WTC11 (cell line): Measurements from ENCODE around the gene C5orf63.

Experiments used
- NR2C2 ChIP-seq: sonication (generic); formaldehyde crosslinking; IDR thresholded peaks from 2 replicates; pipeline ENCODE4 v1.8.0; 2022; ENCODE audit warnings: mild to moderate bottlenecking, missing genetic modification reagents
- RELA ChIP-seq: sonication (generic); formaldehyde crosslinking; IDR thresholded peaks from 2 replicates; pipeline ENCODE4 v1.8.1; 2022; ENCODE audit warnings: missing genetic modification reagents, mild to moderate bottlenecking, borderline replicate concordance
- TF ChIP-seq, protein P1 (sequence below): fragments of 200-600 bp; IDR thresholded peaks from 2 replicates; pipeline ENCODE4 v1.8.0; 2022; ENCODE audit warnings: antibody characterized with exemption
- TF ChIP-seq, protein P2 (sequence below): sonication (generic); formaldehyde crosslinking; IDR thresholded peaks from 2 replicates; pipeline ENCODE4 v1.8.1; 2023; ENCODE audit warnings: mild to moderate bottlenecking, missing genetic modification reagents, moderate library complexity

DNA sequence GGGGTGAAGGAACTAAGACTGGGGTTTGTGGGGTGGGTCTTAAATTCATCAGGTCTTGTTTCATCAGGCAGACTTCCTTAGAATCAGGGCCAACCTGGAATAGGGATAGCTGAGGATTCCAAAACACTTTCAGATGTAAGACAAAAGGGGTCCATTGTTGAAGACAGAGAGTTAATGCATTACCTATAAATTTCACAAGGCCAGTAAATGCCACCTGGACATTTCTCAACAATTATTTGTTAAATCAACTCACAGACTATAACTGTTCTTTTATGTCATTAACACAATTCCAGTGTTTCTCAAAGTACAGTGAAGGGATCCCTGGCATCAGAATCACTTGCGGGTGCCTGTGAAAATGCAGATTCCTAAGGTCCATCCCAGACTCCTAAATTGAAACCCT lies 45.8 kb downstream of the C5orf63 start:
- TF ChIP-seq, protein P1, sequence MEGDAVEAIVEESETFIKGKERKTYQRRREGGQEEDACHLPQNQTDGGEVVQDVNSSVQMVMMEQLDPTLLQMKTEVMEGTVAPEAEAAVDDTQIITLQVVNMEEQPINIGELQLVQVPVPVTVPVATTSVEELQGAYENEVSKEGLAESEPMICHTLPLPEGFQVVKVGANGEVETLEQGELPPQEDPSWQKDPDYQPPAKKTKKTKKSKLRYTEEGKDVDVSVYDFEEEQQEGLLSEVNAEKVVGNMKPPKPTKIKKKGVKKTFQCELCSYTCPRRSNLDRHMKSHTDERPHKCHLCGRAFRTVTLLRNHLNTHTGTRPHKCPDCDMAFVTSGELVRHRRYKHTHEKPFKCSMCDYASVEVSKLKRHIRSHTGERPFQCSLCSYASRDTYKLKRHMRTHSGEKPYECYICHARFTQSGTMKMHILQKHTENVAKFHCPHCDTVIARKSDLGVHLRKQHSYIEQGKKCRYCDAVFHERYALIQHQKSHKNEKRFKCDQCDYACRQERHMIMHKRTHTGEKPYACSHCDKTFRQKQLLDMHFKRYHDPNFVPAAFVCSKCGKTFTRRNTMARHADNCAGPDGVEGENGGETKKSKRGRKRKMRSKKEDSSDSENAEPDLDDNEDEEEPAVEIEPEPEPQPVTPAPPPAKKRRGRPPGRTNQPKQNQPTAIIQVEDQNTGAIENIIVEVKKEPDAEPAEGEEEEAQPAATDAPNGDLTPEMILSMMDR = no peak
- TF ChIP-seq, protein P2, sequence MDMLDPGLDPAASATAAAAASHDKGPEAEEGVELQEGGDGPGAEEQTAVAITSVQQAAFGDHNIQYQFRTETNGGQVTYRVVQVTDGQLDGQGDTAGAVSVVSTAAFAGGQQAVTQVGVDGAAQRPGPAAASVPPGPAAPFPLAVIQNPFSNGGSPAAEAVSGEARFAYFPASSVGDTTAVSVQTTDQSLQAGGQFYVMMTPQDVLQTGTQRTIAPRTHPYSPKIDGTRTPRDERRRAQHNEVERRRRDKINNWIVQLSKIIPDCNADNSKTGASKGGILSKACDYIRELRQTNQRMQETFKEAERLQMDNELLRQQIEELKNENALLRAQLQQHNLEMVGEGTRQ (CRISPR knock-in tag) = no peak
- TF ChIP-seq RELA (CRISPR knock-in tag) (no peak), NR2C2 (CRISPR knock-in tag) (no peak)
